ENCODE measurements around the gene CACNA1D.

The CACNA1D gene

DNA sequence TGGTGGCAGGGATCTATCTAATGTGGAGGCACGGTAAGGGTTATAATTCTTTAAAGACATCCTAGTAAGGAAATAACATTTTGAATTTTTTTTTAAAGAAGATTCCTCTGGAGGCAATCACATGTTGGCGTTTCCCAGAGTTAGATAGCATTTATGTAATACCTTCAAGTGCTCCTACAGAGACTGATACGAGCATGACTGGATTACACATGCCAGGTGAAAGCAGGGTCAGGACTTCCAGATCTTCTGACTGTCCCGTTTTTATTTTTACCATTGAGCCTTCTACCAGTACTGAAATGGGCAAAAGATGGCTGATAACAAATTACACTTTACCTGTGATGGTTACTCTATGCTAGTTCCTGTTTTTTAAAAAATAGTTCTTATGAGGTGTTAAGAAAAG is 365.8 kb downstream of the CACNA1D start:
- H3K4me1 Mint-ChIP-seq: no peaks in the 10 kb centered on the region

DNA sequence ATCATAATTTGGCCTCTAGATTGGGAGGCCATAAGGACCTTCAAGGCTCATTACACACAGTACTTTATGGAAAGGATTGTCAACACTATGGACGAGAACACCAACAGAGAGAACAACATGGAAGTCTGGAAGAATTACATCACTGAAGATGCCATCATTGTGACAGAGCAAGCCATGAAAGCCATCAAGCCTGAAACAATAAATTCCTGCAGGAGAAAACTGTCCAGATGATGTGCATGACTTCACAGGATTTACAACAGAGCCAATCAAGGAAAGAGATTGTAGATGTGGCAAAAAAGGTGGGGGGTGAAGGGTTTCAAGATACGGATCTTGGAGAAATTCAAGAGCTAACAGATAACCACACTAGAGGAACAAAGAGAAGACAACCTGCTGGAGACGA is 367.8 kb downstream of the CACNA1D start:
- H3K9me3 Mint-ChIP-seq: no peaks in the 10 kb centered on the region
- H3K27me3 Mint-ChIP-seq (ENCODE audit: low read depth): no peaks in the 10 kb centered on the region
- H3K4me3 Mint-ChIP-seq: no peak overlapping the region
- H3K27ac Mint-ChIP-seq: no peak overlapping the region
- no peaks in the 10 kb centered on the region for H3K4me1 Mint-ChIP-seq
- TF ChIP-seq, protein P1, sequence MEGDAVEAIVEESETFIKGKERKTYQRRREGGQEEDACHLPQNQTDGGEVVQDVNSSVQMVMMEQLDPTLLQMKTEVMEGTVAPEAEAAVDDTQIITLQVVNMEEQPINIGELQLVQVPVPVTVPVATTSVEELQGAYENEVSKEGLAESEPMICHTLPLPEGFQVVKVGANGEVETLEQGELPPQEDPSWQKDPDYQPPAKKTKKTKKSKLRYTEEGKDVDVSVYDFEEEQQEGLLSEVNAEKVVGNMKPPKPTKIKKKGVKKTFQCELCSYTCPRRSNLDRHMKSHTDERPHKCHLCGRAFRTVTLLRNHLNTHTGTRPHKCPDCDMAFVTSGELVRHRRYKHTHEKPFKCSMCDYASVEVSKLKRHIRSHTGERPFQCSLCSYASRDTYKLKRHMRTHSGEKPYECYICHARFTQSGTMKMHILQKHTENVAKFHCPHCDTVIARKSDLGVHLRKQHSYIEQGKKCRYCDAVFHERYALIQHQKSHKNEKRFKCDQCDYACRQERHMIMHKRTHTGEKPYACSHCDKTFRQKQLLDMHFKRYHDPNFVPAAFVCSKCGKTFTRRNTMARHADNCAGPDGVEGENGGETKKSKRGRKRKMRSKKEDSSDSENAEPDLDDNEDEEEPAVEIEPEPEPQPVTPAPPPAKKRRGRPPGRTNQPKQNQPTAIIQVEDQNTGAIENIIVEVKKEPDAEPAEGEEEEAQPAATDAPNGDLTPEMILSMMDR (IDR thresholded peaks at IDR 0.05; ENCODE audit: unreplicated experiment in 3 of 3): no peak
- H3K36me3 Mint-ChIP-seq (ENCODE audit: low read depth): peaks cover 68% of the 10 kb centered on the region

More for the DNA sequence above, 365.8 kb downstream of the CACNA1D start:
- Mint-ChIP-seq H3K36me3 (ENCODE audit: low read depth) (peaks cover 58% of the 10 kb centered on the region), H3K9me3 (no peaks in the 10 kb centered on the region), H3K27me3 (ENCODE audit: low read depth) (peaks cover 4% of the 10 kb centered on the region), H3K27ac (no peak overlapping the region), H3K4me3 (no peak overlapping the region)
- TF ChIP-seq, protein P1 (IDR thresholded peaks at IDR 0.05; ENCODE audit: unreplicated experiment in 3 of 3): no peak

DNA sequence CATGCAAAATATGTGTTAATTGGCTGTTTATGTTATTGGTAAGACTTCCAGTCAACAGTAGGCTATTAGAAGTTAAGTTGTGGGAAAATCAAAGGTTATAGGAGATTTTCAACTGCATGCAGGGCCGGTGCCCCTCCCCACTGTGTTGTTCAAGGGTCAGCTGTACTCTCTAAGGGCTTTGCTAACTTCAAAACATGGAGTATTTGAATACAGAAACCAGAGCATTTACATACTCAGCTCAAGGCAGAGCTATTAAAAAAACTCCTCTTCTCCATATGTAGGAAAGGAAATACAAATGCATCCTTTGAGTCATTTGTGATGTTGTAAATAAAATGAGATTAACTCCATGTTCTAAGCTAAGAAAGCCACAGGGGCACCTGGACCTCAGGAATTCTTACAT is 368.7 kb downstream of the CACNA1D start:
- H3K27me3 Mint-ChIP-seq (ENCODE audit: low read depth): no peaks in the 10 kb centered on the region
- TF ChIP-seq, protein P1 (IDR thresholded peaks at IDR 0.05; ENCODE audit: unreplicated experiment in 3 of 3): no peak
- no peaks in the 10 kb centered on the region for H3K4me1 Mint-ChIP-seq
- peak overlapping the region in 1 of 3 experiments; percentile 15 for H3K27ac Mint-ChIP-seq
- no peak overlapping the region for H3K4me3 Mint-ChIP-seq
- H3K36me3 Mint-ChIP-seq (ENCODE audit: low read depth): peaks cover 71% of the 10 kb centered on the region
- no peaks in the 10 kb centered on the region for H3K9me3 Mint-ChIP-seq
